Daoy (cell line): Measurements from ENCODE around the gene HOATZ. TPM values are rescaled to one million over a fixed set of nuclear protein-coding genes. Genes with fewer than 3 reads are reported as not detected.
A peak's percentile ranks its signal among the peaks of the same experiment; 100 is the strongest.

Experiments used
- DNase-seq: peaks from one replicate; pipeline ENCODE4 v3.0.0-alpha.2; 2015; ENCODE audit warnings: low read depth
- total RNA-seq: library from RNA; depleted of rRNA; stranded (reverse); fragments of >200 nt; shearing (Covaris generic); gene quantifications from 2 replicates; pipeline ENCODE4 v1.2.3, GENCODE V29; 2014; rRNA removed

HOATZ gene
- not detected in 2 replicates for total RNA-seq

GRCh38 chr11:111514216-111515031, at the start of gene HOATZ:
TSS of gene HOATZ (plus strand) at chr11:111514778. CDS start at chr11:111514785, 7 bp downstream.
- DNase-seq = no peak

- no peak for DNase-seq
These were observed 49.2 kb upstream of the HOATZ start for GRCh38 chr11:111465400-111465799.

- no peak for DNase-seq
These were observed 48.0 kb upstream of the HOATZ start for GRCh38 chr11:111466615-111467014.

GRCh38 chr11:111469200-111469599, 45.4 kb upstream of the HOATZ start:
- no peak for DNase-seq

GRCh38 chr11:111472228-111472627, 42.4 kb upstream of the HOATZ start:
- no peak for DNase-seq

- no peak for DNase-seq
These were observed 40.1 kb upstream of the HOATZ start for GRCh38 chr11:111474432-111474831.

- no peak for DNase-seq
These were observed 38.2 kb upstream of the HOATZ start for GRCh38 chr11:111476366-111476765.

- no peak for DNase-seq
These were observed 37.6 kb upstream of the HOATZ start for GRCh38 chr11:111476956-111477355.

- DNase-seq = no peak
These were observed 36.7 kb upstream of the HOATZ start for GRCh38 chr11:111477898-111478297.

- no peak for DNase-seq
These were observed 34.9 kb upstream of the HOATZ start for GRCh38 chr11:111479666-111480065.

- DNase-seq = no peak
These were observed 31.1 kb upstream of the HOATZ start for GRCh38 chr11:111483431-111483830.

- no peak for DNase-seq
These were observed 24.1 kb upstream of the HOATZ start for GRCh38 chr11:111490496-111490895.

GRCh38 chr11:111494040-111494439, 20.5 kb upstream of the HOATZ start:
- DNase-seq = no peak

- DNase-seq = no peak
These were observed 15.1 kb upstream of the HOATZ start for GRCh38 chr11:111499483-111499882.

GRCh38 chr11:111500481-111500880, 14.1 kb upstream of the HOATZ start:
- DNase-seq = no peak

GRCh38 chr11:111502611-111503010, 12.0 kb upstream of the HOATZ start:
- no peak for DNase-seq

- no peak for DNase-seq
These were observed 4.3 kb upstream of the HOATZ start for GRCh38 chr11:111510311-111510710.

GRCh38 chr11:111512296-111513239, 2.0 kb upstream of the HOATZ start, which contains the start of gene BTG4:
TSS of gene BTG4 (minus strand) at chr11:111512386. CDS start at chr11:111498776, 13,610 bp downstream.
- peak; percentile 27 for DNase-seq

- DNase-seq = no peak
These were observed 1.4 kb upstream of the HOATZ start for GRCh38 chr11:111513240-111513605.

GRCh38 chr11:111515591-111515990, 1.0 kb downstream of the HOATZ start:
- no peak for DNase-seq

- DNase-seq = no peak
These were observed 4.1 kb downstream of the HOATZ start for GRCh38 chr11:111518668-111519067.

GRCh38 chr11:111520560-111520959, 6.0 kb downstream of the HOATZ start:
- peak; percentile 39 for DNase-seq

GRCh38 chr11:111521135-111521534, 6.6 kb downstream of the HOATZ start:
- DNase-seq = no peak
